GM19351 (cell line): ENCODE data around the gene ITGB3BP.
"Not testable (repeated sequence)": the region's sequence is repeated elsewhere in the genome, so short reads cannot be mapped to it uniquely, and the experiment has no call there.

Source experiments
- ATAC-seq: cut with Tn5 transposase; IDR thresholded peaks from one replicate; pipeline ENCODE4 v1.9.1; 2021; ENCODE audit warnings: mild to moderate bottlenecking, moderate library complexity; ENCODE audit not compliant: unreplicated experiment

The ITGB3BP gene

DNA sequence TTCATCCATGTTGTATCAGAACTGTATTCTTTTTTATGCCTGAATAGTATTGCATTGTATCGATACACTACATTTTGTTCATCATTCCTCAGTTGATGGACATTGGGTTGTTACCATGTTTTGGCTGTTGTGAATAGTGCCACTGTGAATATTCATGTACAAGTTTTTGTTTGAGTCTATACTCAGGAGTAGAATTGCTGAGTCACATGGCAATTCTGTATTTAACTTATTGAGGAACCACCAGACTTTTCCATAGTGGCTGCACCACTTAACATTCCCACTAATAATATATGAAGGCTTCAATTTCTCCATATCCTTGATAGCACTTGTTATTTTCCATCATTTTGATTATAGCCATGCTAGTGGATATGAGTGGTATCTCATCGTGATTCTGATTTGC, 99.4 kb downstream of the ITGB3BP start:
- no peak for ATAC-seq

DNA sequence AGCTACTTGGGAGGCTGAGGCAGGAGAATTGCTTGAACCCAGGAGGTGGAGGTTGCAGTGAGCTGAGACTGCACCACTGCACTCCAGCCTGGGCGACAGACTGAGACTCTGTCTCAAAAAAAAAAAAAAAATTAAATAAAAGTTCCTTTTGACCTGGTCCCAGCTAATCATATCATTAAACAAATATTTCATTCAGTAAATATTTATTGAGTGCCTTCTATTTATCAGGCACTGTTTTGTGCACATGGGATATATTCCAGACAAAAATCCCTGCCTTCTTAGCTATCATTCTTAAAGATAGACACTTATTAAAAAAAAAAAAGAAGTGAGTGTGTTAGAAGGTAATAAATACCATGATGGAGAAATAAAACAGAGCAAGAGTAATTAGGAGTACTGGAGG, 102.3 kb downstream of the ITGB3BP start:
- ATAC-seq, result not testable (repeated sequence)

DNA sequence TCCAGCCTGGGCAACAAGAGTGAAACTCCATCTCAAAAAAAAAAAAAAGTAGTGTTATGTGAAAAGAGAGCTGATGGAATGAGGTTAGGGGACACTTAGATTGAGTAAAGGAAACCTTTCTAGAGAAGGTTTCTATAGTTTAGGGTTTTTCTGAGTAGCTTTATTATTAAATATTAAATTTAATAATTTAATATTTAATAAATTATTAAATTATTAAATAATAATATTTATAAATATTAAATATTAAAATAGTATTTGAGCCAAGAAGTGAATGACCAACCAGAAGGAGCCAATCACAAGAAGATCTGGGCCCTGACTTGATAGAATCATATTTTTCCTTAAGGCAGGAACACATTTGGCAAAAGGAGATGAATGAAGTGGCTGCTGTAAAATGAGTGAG, 104.9 kb downstream of the ITGB3BP start:
- ATAC-seq, result no peak

DNA sequence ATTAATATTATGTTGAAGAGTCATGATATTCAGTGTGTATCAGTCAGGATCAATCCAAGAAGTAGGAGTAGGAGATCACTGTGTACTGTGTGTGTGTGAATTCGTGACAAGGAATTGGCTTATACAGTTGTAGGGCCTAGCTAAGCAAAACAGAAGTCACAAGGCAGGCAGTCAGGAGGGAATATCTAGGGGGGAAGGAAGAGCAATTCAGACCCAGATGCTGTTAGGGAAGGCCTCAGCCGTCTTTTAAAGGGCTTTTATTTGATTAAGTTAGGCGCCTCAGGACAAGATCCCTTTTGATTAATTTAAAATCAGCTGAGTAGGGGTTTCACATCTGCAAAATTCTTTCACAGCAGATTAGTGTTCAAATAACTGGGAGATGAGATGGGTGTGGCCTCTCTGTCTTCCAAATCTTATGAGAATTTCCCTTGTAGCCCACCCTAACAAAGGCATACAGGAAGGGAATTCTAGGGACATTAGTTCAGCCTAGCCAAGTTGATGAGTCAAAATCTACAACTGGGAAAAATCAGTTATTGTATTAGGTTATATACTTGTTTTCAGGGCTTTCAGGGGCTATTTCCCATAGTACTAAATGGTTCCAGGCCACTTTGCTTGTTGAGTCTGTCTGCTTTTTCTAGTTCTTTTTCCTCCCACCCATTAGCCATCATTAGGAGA, 108.2 kb downstream of the ITGB3BP start:
- ATAC-seq, result no peak

DNA sequence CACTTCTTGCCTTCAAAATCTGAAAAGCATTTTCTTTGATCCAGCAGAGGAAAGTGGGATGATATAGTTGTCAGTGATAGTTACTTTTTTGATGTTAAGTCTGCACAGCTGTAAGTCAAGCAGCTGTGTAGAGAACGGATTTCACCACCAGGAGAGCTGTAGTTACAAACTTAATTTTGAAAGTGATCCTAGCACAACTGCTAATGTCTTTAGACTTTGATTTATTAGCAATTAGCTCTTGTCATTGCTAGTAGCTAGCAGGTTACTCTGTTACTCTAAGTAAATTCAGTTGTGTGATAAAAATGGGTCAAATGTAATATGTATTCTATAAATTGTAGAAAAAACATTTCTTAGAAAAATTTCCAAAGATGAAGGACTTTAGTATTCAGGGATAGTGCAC, 109.6 kb downstream of the ITGB3BP start:
- no peak for ATAC-seq

DNA sequence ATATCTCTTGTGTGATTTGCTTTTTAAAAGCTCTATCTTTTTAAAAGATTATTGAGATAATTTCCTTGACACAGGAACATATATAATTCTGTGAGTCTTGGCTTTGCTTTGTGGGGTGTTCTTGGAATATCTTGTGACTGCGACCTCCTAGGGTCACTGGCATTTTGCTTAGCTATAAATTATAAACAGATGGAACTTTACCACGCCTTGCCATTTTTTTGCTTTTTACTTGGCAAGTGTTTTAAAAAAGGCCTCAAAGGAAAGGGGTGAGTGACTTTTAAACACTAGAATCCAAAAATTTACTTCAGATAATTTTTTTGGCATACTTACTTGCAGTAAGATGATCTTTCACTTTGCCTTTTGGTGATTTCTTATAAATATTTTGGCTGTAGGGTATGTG, 112.0 kb downstream of the ITGB3BP start:
- ATAC-seq, result no peak

DNA sequence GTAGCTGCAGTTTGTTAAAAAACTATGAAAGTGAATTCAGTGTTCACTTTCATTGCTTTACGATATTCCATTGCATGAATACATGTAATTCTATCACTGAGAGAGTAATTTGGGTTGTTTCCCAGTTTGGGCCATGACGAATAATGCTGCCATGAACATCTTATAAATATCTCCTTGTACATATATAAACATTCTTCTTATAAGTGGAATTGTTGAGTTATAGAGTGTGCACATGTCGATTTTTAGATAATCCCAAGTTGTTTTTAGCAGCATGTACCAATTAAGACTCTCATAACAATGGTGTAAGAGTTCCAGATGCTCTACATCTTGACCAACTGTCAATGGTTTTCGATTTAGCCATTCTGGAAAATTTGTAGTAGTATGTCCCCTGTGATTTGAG, 114.7 kb downstream of the ITGB3BP start:
- ATAC-seq, result no peak

DNA sequence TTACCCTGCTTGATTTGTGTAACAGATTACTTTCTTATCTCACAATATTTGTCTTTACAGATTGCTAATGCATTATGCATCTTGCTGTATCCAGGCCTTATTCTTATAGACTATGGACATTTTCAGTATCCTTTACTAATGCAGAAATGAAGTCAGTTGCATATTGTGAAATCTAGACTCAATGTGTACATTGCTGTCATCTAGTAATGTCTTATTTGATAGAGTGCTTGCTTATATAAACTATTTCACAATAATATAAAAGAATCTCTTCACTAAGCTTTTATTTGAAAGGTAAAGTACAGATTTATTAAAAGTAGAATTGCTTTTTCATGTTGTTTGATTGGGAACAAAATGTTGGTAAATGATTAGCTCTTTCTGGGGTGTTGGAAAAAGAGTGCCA, 116.0 kb downstream of the ITGB3BP start:
- no peak for ATAC-seq

DNA sequence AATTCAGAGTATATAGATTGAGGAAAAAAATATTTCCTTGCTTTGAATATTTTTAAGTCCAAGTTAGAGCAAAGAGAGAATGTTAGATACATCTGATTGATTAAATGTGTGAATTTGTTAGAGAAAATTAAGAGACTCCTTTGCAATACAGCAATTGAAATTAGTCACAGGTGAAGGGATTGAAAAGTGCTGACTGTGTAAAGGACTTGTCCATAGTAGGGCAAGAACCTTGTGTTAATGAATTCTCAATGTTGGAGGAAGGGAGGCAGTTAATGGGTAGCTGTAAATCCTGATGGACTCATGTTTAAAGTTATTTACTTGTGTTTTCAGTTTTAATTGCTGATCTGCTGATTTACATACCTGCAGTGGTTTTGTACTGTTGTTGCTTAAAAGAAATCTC, 117.0 kb downstream of the ITGB3BP start:
- ATAC-seq, result no peak

DNA sequence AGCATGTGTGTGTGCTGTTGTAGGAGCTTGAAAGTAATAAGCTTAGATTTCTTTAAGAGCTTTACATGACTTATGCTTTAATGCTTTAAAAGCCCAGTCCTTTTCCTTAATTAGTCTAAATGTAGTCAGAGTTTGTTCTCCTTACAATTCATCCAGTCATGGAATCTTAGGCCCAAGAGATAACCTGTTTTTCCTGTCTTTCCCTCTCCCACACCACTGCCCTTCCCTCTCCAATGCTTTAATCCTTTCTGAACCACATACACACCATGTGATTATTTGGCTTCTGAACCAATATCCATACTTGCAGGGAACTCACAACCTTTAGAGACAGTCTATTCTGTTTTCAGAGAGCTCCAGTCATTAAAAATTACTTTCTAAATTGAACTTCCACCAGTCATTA, 118.0 kb downstream of the ITGB3BP start:
- no peak for ATAC-seq

DNA sequence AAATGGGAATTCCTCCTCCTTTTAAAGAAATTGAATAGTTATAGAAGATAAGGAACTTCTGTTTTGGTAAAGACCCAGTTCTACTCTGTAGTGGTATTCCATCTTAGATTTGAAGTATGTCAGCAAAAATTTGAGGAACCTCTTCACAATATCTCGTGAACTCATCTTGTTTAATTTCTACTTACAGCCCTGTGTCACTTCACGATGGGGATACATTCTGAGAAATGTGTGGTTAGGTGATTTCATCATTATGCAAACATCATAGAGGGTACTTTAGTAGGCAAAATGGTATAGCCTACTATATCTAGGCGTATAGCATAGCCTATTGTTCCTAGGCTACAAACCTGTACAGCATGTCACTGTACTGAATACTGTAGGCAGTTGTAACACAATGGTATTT, 119.6 kb downstream of the ITGB3BP start:
- no peak for ATAC-seq

DNA sequence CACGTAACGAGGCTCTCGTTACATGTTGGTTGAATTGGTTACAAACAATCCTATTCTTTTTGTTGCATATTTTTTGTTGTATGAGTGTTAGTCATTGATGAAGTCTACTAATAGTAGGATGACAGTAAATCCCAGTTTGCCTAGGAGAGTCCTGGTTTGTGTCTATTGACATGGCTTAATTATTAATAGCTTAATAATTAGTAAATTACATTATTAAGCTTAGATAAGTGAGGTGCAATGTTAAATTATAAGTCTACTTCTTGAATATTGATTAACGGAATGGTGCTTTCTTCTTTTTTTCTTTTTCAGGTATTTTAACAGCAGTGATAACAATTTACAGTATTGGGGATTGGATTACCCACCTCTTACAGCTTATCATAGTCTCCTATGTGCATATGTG, 121.1 kb downstream of the ITGB3BP start:
- no peak for ATAC-seq
